ENCODE data around the gene LHPP.

The LHPP gene

GRCh38 chr10:124598196-124598595 lies 136.6 kb downstream of the LHPP start:
- DNase-seq (ENCODE audit: insufficient read length) (no peak), FAIRE-seq (no peak)
- no peak for TF ChIP-seq POLR2AphosphoS5 (IDR thresholded peaks at IDR 0.05; ENCODE audit: low read depth, low read length)
- no peak for TF ChIP-seq POLR2A (IDR thresholded peaks at IDR 0.05; ENCODE audit: low read depth, low read length)
- TF ChIP-seq TAF1 (IDR thresholded peaks at IDR 0.05; ENCODE audit: borderline replicate concordance, low read depth, low read length) = no peak

GRCh38 chr10:124598773-124599587 lies 137.4 kb downstream of the LHPP start:
- FAIRE-seq (no peak), DNase-seq (ENCODE audit: insufficient read length) (no peak)
- TF ChIP-seq TAF1 (IDR thresholded peaks at IDR 0.05; ENCODE audit: borderline replicate concordance, low read depth, low read length) (no peak), POLR2AphosphoS5 (IDR thresholded peaks at IDR 0.05; ENCODE audit: low read depth, low read length) (no peak), POLR2A (IDR thresholded peaks at IDR 0.05; ENCODE audit: low read depth, low read length) (no peak)

- DNase-seq (ENCODE audit: insufficient read length) (no peak), FAIRE-seq (no peak)
- TF ChIP-seq POLR2A (IDR thresholded peaks at IDR 0.05; ENCODE audit: low read depth, low read length) = no peak
- no peak for TF ChIP-seq POLR2AphosphoS5 (IDR thresholded peaks at IDR 0.05; ENCODE audit: low read depth, low read length)
- no peak for TF ChIP-seq TAF1 (IDR thresholded peaks at IDR 0.05; ENCODE audit: borderline replicate concordance, low read depth, low read length)
Measured at GRCh38 chr10:124599588-124600050, 138.0 kb downstream of the LHPP start.

- TF ChIP-seq TAF1 (IDR thresholded peaks at IDR 0.05; ENCODE audit: borderline replicate concordance, low read depth, low read length) = no peak
- no peak for TF ChIP-seq POLR2AphosphoS5 (IDR thresholded peaks at IDR 0.05; ENCODE audit: low read depth, low read length)
- no peak for TF ChIP-seq POLR2A (IDR thresholded peaks at IDR 0.05; ENCODE audit: low read depth, low read length)
- FAIRE-seq = no peak
- DNase-seq (ENCODE audit: insufficient read length) = no peak
Measured at GRCh38 chr10:124600051-124600880, 138.6 kb downstream of the LHPP start.

- FAIRE-seq = no peak
- DNase-seq (ENCODE audit: insufficient read length) = no peak
- TF ChIP-seq POLR2AphosphoS5 (IDR thresholded peaks at IDR 0.05; ENCODE audit: low read depth, low read length) = no peak
Measured at GRCh38 chr10:124601016-124601415, 139.4 kb downstream of the LHPP start.

GRCh38 chr10:124601431-124602120 lies 140.0 kb downstream of the LHPP start:
- TF ChIP-seq POLR2A (IDR thresholded peaks at IDR 0.05; ENCODE audit: low read depth, low read length) (no peak), TAF1 (IDR thresholded peaks at IDR 0.05; ENCODE audit: borderline replicate concordance, low read depth, low read length) (no peak), POLR2AphosphoS5 (IDR thresholded peaks at IDR 0.05; ENCODE audit: low read depth, low read length) (no peak)
- DNase-seq (ENCODE audit: insufficient read length) = no peak

GRCh38 chr10:124602121-124602561 lies 140.5 kb downstream of the LHPP start:
- DNase-seq (ENCODE audit: insufficient read length) = no peak
- FAIRE-seq = no peak
- TF ChIP-seq POLR2A (IDR thresholded peaks at IDR 0.05; ENCODE audit: low read depth, low read length) = no peak
- TF ChIP-seq TAF1 (IDR thresholded peaks at IDR 0.05; ENCODE audit: borderline replicate concordance, low read depth, low read length) = no peak
- TF ChIP-seq POLR2AphosphoS5 (IDR thresholded peaks at IDR 0.05; ENCODE audit: low read depth, low read length) = no peak

More at GRCh38 chr10:124601431-124602120, 140.0 kb downstream of the LHPP start:
- FAIRE-seq = no peak

DNA sequence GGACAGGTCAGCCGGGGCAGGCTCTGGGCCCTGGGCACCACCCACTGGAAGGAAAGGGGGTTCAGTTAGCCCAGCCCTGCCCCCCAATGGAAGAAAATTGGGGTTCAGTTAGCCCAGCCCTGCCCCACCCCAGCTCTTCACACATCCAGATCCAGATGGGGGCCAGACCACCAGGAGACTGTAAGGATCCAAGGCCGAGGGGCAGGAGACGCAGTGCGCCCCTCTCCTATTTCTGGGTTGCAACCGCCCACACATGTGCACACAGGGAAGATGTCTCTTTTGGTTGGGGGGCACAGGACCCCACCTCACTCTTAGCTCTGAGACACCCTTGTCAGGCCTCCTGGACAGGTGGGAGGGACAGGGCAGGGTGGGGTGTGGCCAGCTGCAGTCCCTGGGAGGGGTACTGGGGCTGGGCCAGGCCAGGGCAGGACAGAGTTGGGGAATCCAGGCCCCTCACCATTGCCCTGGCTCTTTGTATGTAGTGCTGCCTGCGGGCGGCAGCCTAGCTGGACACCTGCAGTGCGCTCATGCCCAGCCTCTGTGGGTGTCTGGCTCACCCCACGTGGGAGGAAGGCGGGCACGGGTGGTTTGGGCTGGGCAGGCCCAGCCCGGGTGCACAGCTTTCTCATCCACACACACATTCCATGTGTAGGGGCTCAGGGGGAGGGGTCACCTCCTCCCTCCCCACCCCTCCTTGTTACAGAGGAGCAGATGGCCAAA lies 141.2 kb downstream of the LHPP start:
- FAIRE-seq (no peak), DNase-seq (ENCODE audit: insufficient read length) (no peak)
- no peak for TF ChIP-seq POLR2A (IDR thresholded peaks at IDR 0.05; ENCODE audit: low read depth, low read length)
- TF ChIP-seq POLR2AphosphoS5 (IDR thresholded peaks at IDR 0.05; ENCODE audit: low read depth, low read length) = no peak

- no peak for TF ChIP-seq POLR2AphosphoS5 (IDR thresholded peaks at IDR 0.05; ENCODE audit: low read depth, low read length)
- no peak for TF ChIP-seq TAF1 (IDR thresholded peaks at IDR 0.05; ENCODE audit: borderline replicate concordance, low read depth, low read length)
- TF ChIP-seq POLR2A (IDR thresholded peaks at IDR 0.05; ENCODE audit: low read depth, low read length) = no peak
- FAIRE-seq (no peak), DNase-seq (ENCODE audit: insufficient read length) (no peak)
Measured at GRCh38 chr10:124603376-124604213, 142.0 kb downstream of the LHPP start.

Measured in GM12892 (cell line).